GM19240 (cell line): ENCODE data around the gene KRT2.

Experiments used
- DNase-seq: peaks from one replicate; pipeline ENCODE4 v3.0.0; 2011; ENCODE audit warnings: low spot score; ENCODE audit not compliant: insufficient read length

The KRT2 gene

DNA sequence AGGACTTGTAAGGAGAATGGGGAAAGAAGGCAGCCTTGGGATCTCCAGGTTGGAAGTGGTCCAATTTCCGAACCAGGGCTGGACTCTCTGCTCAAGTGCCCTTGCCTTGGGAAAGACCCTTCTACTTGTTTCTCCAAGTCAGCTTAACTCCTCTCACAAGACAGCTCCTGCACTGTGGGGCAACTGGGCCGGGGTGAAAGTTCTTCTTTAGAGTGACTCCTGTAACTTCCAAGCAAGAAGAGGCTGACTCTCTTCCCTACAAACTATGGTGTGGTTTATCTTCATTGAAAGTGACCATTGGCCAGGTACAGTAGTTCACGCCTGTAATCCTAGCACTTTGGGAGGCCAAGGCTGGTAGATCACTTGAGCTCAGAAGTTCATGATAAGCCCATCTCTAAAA is 14.5 kb upstream of the KRT2 start:
- no peak for DNase-seq

DNA sequence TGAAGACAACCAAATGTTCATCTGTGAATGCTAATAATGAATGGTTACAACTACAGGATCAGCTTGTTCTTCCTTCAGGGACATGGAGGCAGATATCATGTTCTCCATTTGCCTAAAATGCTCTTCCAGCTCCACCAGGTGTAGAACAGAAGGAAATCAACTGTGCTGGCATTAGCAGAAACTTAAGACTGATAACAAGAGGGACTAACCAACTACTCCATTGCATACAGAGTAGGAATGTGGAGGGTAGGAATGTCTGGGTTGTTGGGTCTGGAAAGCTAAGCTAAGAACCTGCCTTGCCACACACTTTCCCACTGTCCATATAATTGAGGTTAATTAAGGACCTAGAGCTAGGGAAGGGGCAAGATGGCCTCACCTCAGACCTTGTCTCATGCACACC is 11.4 kb upstream of the KRT2 start:
- no peak for DNase-seq

DNA sequence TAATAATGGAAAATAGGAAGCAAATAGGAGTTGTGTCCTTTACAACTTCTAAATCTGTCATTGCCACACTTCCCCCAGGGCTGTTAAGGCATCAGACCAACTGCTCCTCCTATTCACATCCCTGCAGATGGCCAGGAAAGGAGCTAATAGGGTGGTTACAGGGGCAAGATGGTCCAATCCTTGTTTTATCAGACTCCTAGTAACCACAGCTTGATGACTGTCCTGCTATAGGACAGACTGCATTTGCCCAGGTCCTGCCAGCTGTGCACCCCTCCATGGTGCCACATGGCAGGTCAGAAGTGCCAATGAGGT is 10.9 kb upstream of the KRT2 start:
- no peak for DNase-seq

DNA sequence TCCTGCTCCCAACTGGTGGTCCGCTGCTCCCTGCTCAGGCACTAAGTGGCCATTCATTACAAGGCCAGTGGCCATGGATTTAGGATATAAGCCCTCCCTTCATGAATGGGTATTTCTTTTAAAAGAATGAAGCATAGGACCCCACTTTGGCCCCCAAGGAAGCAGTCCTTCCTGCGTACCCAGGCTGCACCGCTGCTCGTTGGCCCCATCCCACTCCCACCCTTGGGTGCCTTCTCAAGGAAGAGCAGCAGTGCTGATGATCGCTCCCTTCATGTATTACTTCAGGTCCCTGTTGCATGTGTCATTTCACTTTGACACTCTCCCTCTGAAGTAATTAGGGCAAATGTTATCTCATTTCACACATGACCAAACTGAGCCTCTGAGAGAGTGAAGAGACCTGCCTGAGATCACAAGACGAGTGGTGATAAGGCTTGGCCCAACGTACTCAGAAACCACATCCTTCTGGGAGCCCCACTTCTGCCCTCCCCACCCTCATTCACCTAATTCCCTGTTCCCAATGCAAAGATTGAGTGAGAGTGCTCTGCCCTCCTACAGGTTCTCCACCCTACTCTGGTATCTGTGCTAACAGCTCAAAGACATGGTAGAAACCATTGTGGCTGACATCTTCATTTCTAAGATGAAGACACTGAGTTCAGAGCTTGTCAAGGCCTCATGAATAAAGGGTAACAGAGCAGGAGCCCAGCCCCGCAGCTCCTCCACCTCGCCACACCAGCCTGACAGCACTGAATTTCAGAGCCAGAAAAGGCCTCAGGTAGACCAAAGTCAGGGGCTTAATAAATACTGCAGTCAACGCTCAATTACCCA is 10.3 kb upstream of the KRT2 start:
- DNase-seq = no peak

DNA sequence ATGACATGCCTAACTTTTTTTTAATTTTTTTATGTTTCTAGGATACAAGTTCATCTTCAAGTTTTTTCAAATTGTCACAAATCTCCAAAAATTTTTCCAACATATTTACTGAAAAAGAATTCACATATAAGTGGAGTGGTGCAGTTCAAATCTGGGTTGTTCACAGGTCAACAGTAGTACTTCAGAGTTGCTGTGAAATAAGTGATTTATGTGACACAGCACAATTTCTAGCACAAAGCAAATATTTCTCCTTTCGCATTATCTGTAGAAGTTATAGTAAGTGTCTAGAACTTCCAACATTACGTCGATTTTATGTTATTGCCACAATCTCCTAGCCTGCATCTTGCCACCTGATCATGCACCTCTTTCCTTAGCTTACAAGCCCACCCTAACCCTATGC is 9.7 kb upstream of the KRT2 start:
- no peak for DNase-seq

DNA sequence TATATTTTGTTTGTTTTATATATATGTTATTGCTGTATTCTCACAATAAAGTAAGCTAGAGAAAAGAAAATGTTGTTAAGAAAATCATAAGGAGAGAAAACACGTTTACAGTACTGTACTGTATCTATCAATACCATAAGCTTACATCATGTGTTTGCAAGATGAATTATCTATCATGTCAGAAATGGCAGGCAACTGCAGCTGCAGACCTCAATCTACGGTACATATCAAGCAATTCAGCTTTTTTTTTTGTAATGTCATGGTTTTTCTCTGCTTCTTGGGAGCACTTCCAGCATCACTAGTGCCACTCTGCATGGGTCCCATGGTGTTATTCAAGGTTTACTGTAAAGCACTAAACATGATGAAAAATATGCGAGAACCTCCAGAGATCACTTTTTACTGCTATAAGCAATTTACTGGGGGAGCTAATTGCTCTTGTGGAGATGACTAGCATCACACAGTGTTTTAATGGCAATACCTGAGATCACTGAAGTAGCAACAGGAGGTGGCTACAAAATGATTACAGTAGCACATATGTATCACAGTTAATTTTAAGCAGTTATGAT is 9.0 kb upstream of the KRT2 start:
- no peak for DNase-seq

DNA sequence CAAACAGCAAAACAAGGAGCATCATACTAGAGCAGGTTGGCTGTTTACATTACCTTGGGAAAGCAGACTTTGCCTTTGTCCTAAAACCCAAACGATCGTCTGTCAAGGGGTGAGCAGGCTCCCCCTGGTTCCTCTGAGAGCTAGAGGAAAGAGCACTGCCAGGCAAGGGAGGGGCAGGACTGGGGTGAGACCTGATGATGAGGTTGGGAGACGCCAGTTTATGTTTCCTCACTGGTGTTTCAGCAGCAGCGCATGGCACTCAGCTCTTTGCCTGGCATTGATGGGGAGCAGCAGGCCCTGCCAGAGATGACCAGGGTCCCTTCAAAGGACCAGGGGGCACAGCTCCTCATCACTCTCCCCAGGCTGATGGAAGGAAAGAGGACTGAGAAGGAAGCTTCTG is 7.9 kb upstream of the KRT2 start:
- DNase-seq = no peak

DNA sequence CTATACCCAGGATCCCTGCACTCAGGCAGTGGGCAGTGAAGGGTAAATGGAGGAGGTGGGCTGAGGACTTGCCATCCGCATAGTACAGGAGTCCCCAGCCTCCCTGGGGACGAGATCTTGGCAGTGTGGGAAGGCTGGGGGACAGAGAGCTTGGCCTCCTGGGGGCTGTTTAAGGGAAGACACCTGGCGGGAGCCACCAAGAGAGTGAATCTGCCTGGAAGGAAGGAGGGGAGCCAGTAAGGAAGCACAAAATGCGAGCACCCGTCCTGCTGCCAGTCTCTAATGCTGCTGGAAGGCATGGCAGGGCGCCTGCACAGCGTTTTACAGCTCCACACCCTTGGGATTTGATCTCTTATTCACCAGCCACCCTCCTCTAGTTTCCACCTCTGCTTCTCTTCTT is 7.4 kb upstream of the KRT2 start:
- DNase-seq = no peak

DNA sequence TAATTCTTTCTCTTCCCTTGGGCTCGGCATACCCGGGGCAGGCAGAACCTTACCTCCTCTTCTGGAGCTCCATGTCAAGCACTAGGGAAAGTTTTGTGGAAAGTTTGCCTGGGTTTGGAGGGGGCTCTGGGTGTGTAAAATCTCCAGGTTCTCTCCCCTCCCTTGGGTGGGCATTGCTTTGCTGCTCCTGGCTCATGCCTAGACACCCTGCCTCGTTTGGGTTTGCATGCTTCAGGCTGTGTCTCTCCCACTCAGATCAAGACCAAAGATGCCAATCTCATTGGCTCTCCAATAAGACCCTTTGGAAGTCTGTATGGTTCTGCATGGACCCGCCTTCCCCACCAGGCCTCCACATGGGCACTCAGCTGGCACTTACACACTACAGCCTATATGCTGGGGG is 6.2 kb upstream of the KRT2 start:
- DNase-seq = no peak

DNA sequence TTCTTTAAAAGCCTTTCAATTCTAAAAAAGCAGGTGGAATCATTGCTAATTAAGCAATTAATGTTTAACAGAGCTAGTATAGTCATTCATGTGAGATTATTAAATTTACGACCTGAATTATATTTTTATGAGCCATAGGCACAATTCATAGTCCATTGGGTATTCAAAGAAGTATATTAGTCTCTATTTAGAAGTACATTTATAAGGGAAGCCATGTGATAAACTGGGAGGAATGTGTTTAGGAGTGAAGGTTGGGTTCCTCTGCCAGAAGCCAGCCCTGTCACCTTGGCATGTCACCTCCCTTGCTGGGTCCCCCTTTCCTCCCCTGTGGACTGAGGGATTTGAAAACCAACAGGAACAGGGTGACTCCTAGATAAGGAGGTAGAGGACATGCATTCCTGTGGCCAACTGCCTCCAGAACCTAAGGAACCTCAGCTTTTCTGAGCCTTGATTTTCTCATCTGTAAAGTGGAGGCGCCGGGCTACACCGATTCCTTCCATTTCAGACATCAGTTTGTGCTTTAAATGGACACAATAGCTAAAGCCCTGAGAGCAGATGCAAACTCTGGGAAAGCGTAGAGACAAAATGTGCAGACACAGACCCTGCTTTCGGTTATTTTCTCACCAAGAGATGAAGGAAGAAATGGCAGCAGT is 5.4 kb upstream of the KRT2 start:
- DNase-seq = no peak

DNA sequence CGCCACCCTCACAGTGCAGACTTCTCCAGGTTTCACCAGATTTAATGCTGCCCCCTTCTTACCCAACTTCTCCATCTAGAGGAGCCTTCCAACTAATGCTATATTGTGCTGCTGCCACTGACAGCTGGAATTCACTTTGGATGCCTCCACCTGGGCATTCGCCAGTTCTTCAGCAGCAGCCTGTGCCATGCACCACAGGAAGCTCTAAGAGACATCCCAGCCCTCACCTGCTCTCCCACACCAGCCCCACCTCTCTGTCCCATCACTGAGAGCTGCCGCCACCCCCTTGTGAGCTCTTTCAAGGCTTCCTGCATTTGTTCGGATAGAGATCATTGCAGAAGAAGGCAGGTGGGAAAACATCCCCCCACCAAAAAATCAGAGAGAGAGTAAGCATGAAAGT is 4.6 kb upstream of the KRT2 start:
- DNase-seq = no peak

DNA sequence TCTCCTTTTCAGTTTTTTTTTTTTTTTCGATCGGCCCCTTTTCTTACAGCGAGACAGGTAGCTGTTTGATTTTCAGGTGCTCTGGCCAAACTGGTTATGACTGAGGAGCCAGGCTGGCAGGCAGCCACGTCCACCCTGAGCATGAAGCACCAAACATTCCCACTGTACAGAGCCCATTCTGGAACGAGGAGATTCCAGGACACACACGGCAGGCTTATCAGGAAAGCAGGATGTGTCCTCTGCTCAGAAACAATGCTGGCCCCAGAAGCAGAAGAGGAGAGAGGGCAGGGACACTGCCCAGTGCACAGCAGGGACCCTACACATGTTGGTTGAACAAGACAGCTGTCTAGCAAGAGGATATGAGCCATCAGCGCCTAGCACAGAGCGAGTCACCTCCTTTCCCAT is 3.7 kb upstream of the KRT2 start:
- DNase-seq = no peak

DNA sequence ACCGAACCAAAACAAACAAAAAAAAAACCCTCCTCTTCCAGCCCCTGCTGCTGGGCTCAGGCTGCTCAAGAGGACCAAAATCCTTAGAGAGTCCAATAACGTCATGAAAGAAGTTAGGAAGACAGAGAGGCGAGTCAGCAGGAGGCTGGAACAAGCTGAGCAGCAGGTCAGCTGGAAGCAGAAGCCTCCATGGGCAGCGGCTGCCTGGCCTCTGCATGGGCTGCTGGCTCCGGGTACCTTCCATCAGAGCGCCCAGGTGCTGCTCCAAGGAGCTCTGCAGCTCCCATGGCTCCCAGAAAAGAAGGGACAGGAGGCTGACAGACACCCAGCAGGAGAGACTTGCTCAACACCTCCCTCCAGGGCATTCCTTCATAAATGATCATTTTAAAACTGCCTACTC is 3.2 kb upstream of the KRT2 start:
- no peak for DNase-seq

DNA sequence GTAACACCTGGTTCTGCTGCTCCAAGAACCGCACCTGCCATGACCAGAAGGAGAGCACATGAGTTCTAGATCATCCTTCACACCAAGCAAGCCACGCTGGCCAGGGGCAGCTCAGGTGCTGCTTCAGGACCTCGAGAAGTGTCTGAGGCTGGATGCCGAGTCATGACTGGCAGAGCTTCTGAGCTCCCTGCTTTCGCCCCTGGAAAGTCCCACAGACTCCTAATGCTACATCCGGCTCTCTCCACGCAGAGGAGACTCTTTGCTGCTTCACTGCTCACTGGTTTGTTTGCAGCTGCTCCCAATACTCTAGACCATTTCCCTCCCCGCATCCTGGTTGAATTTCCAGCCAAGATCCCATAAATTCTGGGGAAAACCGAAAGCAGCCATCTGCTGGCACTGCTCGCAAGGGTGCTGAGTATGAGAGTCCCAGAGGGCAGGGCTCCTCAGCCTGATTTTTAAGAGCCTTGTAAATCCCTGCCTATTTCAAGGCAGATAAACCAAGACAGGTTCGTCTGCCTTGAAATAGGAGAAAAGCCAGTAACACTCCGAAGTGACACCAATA is 1.4 kb downstream of the KRT2 start:
- DNase-seq = no peak

DNA sequence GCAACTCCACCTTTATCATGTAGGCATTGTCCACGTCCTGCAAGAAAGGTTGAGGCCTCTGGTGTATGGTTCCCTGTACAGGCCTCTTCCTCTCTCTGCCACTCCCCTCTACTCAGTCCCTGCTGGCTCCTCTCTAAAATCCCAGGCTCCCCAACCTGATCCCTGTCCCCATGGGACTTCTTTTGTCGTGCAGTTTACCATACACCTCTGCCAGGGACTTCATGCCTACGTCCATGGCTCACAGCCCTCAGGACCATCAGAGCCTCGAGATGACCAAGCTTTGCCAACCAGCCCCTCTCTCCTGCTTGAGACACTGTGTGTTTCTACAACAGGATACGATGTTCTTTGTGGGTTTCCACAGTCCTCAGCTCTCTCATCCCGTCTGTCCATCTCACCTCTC is 2.9 kb downstream of the KRT2 start:
- no peak for DNase-seq

DNA sequence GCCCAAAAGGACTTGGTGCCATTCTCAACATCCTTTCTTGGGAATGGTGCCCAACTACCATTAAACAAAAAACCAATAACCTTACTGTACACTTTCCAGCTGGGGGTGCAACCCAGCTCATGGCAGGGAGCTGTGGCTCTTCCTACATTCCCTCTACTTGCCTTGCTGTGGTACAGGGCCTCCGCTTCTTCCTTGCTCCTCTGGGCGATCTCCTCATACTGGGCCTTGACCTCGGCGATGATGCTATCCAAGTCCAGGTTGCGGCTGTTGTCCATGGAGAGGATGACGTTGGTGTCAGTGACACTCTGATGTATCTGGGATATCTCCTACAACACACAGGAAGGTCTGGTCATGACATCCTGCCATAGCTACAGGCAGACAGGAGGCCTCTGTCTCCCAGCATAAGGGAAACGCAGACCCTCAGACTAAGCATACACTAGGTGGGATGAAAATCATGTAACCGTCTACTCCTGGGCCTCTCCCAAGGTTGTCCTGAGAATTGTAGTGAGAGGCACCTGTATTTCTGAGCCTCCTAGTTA is 3.9 kb downstream of the KRT2 start:
- DNase-seq = no peak

DNA sequence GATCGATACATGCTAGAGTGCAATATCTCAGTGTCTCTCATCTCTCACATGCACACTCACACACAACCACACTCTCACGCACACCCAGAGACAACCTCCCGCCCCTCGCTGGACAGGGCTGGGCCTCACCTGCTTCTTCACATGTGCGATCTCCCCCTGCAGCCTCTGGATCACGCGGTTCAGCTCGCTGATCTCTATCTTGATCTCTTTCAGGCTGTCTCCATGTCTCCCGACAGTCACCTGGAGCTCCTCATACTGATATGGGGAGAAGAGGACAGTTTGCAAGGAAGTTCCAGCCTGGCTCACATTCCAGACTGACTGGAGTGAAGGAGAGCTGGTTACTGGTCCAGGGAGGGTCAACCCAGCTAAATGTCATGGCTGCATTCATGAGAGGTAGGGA is 4.4 kb downstream of the KRT2 start:
- DNase-seq = no peak

DNA sequence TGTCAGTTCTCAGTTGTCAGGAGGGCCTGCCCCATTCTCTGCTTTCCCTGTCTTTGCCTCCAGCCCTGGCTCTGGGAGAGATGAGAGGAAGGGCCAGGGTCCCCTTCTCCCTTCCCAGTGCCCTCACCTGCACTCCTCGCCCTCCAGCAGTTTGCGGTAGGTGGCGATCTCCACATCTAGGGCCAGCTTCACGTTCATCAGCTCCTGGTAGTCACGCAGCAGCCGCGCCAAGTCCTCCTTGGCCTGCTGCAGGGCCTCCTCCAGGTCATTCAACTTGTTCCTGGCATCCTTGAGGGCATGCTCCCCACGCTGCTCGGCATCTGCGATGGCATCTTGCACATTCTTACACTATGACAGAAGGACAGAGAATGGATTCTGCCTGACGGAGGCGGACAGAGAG is 5.4 kb downstream of the KRT2 start:
- no peak for DNase-seq

DNA sequence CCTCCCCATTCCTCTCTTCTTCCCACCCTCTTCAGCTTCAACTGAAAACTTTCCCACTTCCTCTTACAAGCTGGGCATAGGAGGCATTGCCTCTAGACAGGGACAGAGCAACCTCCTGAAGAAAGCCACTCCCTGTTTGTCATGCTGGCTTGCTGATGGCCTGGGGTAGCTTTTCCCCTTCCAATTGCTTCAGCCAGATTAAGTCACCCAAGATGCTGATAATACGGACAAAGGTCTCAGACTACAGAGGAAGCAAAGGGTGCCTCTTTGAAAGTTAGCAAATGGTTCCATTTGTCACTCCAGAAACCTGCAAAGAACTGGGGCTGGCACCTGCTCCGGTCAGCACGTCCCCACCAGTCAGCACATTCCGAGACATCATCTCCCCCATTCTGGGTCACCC is 6.0 kb downstream of the KRT2 start:
- DNase-seq = no peak

DNA sequence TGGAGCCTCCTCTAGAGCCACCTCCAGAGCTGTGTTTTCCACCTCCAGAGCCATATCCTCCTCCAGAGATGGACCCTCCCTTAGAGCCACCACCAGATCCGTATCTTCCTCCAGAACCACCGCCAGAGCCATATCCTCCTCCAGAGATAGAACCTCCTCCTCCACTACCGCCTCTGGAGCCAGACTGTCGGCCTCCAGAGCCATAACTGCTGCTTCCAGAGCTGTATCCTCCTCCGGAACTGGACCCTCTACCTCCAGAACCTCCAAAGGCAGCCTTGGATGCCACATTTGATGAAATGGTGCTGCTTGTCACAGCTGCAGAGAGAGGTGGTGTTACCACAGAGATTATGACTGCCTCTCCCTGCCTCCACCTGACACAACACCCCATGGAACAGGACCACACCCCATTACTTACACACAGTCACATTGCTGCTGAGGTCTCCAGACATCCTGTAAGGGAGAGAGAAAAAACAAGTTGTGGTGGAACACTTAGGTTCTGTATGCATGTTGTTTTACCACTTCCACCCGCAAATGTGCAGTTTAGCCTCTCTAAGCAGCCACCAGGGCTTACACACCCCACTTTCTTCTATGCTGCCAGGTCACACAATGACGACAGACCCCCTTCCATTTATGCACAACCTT is 6.8 kb downstream of the KRT2 start:
- no peak for DNase-seq

DNA sequence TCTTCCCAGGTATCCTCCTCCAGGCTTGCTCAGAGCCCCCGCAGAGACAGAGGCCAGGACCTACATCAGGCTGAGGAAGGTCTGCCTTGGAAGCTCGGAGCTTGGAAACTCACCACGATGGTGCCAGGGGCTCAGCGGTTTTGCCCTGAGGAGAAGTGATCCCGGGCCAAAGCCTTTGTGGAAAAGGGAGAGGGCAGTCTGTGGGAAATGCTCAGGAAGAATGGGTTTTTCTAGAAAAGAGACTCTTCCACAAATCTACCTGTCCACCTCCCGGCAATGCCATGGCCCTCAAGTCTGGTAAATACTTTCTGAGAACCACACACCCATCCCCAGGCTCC is 8.0 kb downstream of the KRT2 start:
- no peak for DNase-seq
